Stimulated activated CD4-positive, alpha-beta T cell treated with anti-CD3 and anti-CD28 coated beads, TNF-alpha, amount 100 ng/mL, for 4 hours (primary cell): Measurements from ENCODE around the gene PKP4.

Source experiments
- DNase-seq, 3 experiments: peaks; one replicate each; pipeline ENCODE4 v3.0.0-alpha.2; 2020; ENCODE audit warnings: low read depth in 3 of 3

PKP4 gene

GRCh38 chr2:158651358-158652057 is 194.8 kb downstream of the PKP4 start:
- no peak for DNase-seq

GRCh38 chr2:158655628-158656027 is 198.9 kb downstream of the PKP4 start:
- DNase-seq, result no peak

GRCh38 chr2:158656492-158657229 is 199.9 kb downstream of the PKP4 start:
- no peak for DNase-seq

GRCh38 chr2:158658396-158658795 is 201.6 kb downstream of the PKP4 start:
- no peak for DNase-seq

GRCh38 chr2:158659483-158659882 is 202.7 kb downstream of the PKP4 start:
- no peak for DNase-seq

- no peak for DNase-seq
These were observed 204.5 kb downstream of the PKP4 start for GRCh38 chr2:158661231-158661630.

- no peak for DNase-seq
These were observed 205.7 kb downstream of the PKP4 start for GRCh38 chr2:158662421-158662820.

GRCh38 chr2:158663796-158664195 is 207.0 kb downstream of the PKP4 start:
- no peak for DNase-seq

- no peak for DNase-seq
These were observed 208.2 kb downstream of the PKP4 start for GRCh38 chr2:158664987-158665386.

GRCh38 chr2:158665536-158666302 is 209.0 kb downstream of the PKP4 start:
- no peak for DNase-seq

GRCh38 chr2:158666969-158667368 is 210.2 kb downstream of the PKP4 start:
- DNase-seq, result no peak

- no peak for DNase-seq
These were observed 210.8 kb downstream of the PKP4 start for GRCh38 chr2:158667586-158667985.

- no peak for DNase-seq
These were observed 211.4 kb downstream of the PKP4 start for GRCh38 chr2:158668001-158668765.

- DNase-seq, result no peak
These were observed 213.5 kb downstream of the PKP4 start for GRCh38 chr2:158670292-158670691.

GRCh38 chr2:158671360-158672245 is 214.9 kb downstream of the PKP4 start:
- DNase-seq, result no peak

- DNase-seq, result no peak
These were observed 219.5 kb downstream of the PKP4 start for GRCh38 chr2:158676295-158676694.

- no peak for DNase-seq
These were observed 219.9 kb downstream of the PKP4 start for GRCh38 chr2:158676696-158677095.

- DNase-seq, result no peak
These were observed 220.8 kb downstream of the PKP4 start for GRCh38 chr2:158677542-158677941.

GRCh38 chr2:158681816-158682215 is 225.1 kb downstream of the PKP4 start:
- no peak for DNase-seq

- DNase-seq, result no peak
These were observed 228.9 kb downstream of the PKP4 start for GRCh38 chr2:158685646-158686045.

- no peak for DNase-seq
These were observed 229.5 kb downstream of the PKP4 start for GRCh38 chr2:158686210-158686691.
